PC-9 (cell line): ENCODE results near the gene TOR1B.
"Not testable (repeated sequence)": the region's sequence is repeated elsewhere in the genome, so short reads cannot be mapped to it uniquely, and the experiment has no call there.

Source experiments
- CTCF ChIP-seq: fragments of 200-600 bp; sonication (generic); conservative IDR thresholded peaks from 2 replicates; pipeline ENCODE4 v1.6.1; 2017; ENCODE audit warnings: mixed run types, antibody characterized with exemption, mild to moderate bottlenecking, moderate library complexity
- EZH2 ChIP-seq: fragments of 200-600 bp; sonication (generic); IDR thresholded peaks from 2 replicates; pipeline ENCODE4 v1.8.0; 2017; ENCODE audit warnings: antibody characterized with exemption, low read depth

DNA sequence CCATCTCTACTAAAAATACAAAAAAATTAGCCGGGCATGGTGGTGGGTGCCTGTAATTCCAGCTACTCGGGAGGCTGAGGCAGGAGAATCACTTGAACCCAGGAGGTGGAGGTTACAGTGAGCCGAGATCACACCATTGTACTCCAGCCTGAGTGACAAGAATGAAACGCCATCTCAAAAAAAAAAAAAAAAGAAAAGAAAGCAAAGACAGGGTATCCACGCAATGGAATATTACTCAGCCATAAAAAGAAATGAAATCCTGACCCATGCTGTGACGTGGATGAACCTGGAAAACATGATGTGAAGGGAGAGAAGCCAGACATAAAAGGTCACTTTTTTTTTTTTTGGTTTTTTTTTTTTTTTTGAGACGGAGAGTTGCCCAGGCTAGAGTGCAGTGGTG, 42.2 kb upstream of the TOR1B start:
- TF ChIP-seq CTCF, EZH2: not testable (repeated sequence)
